NCI-H146 (cell line): ENCODE results near the gene ANKMY1.

Experiments
- DNase-seq: peaks from one replicate; lab custom pipeline; 2025; lab: John Stamatoyannopoulos, UW

ANKMY1 gene

DNA sequence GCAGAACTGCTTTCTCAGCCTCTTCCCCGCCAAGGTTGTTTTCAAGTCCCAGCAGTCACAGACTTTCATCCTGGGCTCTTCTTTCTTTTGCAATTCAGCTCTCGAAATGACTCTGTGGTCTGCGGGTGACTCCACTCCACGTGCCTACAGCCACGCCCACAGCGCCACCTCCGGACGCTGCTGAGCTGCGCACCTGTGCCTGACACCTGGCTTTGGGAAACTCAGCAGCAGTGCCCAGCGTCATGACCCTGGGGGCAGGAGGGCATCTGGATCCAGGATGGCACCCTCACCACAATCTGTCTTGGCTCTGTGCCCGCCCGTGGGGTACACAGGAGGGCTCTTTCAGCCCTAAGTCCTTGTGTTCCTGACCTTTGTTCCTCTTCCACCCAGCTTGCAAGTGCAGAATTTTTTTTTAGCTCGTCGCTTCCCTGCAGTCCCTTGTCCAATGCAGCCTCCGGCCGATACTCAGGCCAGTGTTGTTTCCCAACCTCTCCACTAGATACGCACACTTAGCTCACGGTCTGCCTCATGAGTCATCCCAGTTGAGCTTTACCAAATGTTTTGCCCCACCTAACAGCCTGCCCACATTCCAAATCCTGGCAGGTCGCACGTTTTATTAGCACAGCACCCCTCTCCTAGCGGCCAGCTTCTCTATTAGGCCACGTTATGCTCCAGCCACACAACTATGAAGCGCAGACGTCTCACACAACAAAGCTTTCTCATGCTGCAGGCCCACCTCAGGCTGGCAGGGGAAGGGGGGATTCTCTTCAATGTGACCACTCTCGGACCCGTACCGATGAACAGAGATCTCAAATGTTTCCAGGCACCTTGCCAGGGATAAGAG, 22.2 kb upstream of the ANKMY1 start:
- no peak for DNase-seq

DNA sequence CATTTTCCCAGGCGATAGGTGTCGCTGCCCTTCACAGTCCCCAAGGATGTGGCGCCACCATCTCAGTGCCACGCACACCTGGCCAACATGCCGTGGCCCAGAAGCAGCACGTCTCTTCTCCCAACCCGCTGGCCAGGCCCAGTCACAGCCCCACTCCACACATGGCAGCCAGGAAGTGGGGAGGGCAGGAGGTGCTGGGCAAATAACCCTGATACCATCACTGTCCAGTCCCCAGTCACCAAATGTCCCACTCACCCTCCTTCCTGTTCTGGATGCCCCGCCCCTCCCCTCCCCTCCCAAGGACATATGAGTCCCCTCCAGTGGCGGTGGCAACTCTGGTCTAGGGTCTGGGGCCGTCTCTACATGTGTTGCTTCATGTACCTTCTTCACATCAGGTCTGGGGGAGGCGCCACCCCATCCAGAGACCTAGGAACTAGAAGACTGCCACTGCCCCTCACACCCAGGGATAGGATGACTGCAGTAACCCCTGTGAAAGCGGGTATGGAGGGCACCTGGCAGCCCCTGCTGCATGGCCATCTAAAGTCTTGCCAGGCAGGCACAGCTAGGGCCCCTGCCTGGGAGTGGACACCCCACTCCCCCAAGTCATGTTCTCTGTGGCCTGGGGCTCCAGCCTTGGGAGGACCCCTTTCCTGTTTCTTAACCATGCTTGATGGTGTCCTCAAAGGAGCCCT, 21.4 kb upstream of the ANKMY1 start:
- DNase-seq, result no peak

DNA sequence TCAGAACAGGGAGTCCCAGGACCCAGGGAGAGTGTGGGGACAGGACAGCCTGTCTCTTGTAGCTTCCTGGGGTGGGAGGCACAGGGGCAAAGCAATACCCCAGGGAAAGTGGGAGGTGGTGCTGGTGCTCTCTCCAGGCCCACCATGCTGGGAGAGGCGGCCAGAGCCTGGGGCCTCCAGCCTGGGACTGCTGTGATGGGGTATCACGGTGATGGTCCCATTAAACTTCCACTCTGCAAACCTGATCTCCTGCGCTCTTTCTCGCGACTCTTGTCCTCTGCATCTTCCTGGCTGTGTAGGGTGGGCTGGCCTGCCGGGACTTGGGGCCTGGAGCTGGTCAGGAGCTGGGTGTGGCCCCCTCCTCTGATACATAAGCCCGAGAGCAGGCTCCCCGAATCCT, 20.7 kb upstream of the ANKMY1 start:
- no peak for DNase-seq

DNA sequence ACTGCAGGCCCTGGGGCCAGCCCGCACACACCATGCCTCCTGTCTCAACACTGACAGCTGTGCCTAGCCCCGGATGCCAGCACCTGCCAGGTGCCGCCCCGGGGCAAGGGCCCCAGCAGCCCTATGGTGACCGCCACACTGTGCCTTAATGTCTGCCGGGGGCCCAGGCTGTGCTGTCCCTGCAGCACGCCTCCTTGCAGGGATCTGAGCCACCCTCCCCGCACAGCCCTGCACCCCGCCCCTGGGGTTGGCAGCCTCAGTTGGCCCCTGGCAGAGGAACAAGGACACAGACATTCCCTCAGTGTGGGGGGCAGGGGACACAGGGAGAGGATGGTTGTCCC, 20.3 kb upstream of the ANKMY1 start:
- no peak for DNase-seq

DNA sequence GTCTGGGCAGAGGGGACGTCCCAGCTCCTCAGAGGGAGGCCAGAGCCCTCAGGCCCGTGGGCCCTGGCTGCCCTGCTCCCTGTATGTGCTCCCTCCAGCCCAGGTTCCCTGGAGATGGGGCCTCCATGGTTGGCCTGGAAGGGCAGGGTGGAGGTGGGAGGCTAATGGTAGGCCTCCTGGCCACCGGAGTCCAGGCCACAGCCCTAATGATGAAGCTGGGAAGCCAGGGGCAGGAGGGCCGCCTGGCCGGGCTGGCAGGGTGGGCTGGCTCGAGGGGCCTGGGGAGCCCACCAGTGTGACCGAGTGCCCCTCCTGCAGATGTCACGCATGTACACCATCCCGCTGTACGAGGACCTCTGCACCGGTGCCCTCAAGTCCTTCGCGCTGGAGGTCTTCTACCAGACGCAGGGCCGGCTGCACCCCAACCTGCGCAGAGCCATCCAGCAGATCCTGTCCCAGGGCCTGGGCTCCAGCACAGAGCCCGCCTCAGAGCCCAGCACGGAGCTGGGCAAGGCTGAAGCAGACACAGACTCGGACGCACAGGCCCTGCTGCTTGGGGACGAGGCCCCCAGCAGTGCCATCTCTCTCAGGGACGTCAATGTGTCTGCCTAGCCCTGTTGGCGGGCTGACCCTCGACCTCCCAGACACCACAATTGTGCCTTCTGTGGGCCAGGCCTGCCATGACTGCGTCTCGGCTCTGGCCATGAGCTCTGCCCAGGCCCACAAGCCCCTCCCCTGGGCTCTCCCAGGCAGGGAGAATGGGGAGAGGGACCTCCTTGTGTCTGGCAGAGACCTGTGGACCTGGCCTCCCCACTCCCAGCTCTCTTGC, 19.7 kb upstream of the ANKMY1 start:
- no peak for DNase-seq

DNA sequence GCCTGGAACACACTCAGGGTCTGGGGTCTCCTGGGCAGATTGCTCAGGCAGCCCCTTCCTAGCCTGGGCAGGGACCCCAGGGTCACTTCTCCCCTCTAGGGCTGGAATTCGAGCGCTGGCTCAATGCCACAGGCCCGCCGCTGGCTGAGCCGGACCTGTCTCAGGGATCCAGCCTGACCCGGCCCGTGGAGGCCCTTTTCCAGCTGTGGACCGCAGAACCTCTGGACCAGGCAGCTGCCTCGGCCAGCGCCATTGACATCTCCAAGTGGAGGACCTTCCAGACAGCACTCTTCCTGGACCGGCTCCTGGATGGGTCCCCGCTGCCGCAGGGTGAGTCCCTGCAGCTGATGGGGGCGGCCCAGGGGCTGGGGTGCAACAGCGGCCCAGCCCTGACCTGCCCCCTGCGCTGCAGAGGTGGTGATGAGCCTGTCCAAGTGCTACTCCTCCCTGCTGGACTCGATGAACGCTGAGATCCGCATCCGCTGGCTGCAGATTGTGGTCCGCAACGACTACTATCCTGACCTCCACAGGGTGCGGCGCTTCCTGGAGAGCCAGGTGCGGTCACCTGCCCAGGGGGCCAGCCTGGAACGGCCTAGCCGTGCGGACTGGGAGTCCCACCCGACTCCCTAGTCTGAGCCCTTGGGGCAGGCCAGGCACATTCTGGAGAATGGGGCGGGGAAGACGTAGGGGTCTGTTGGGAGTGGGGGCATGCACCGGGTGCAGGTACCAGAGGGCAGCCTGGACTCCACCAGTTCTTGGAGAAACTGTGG, 18.8 kb upstream of the ANKMY1 start:
- DNase-seq, result no peak

DNA sequence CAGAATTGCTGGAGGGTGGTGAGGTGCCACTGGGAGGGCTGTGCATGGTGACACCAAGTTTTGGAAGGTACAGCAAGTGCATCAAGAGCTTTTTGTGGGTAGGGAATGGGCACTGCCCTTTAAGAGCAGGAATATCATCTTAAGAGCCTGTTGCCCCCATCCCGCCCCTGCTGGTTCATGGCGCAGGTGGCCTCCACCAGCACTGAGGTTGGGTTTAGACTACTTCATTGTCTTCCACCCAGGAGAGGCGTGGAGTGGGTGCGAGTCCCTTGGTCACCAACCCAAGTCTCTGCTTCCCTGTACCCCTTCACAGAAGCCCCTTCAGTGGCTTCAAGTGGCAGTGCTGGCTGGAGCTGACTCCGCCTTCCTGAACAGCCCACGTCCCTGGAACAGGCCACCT, 18.2 kb upstream of the ANKMY1 start:
- DNase-seq, result no peak

DNA sequence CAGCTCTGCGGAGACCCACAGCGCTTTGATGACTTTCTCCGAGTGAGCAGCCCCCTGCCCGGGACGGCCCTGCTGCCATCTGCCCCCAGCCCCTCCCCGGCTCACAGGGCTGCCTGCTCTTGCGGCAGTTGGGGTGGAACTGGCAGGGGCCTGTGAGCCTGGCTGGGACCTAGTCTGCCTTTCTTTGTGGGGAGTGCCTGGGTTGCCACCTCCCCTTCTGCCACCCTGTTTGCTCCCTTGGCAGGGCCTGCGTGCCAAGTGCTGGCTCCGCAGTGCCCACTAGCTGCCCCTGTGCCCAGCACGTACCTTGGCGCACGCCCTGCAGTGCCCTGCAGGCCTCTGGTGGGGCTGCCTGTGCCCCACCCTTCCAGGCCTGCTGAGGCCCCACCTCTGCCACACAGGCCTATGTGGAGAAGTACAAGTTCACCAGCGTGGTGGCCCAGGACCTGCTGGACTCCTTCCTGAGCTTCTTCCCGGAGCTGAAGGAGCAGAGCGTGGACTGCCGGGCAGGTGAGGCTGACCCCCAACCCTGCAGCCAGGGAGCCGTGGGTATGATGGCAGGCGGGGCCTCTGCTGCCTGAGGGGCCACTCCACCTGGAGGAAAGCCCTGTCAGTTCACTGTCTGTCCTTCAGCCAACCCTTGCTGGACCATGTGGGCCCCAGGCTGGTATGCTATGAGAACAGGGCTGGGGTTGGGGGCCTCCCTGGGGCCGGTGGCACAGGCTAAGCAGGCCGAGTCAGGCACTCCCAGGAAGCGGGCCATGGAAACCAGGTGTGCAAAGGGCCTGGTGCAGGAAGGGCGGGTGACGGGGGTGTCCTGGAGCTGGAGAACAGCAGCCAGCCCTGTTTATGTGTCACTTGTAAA, 17.5 kb upstream of the ANKMY1 start:
- DNase-seq, result no peak

DNA sequence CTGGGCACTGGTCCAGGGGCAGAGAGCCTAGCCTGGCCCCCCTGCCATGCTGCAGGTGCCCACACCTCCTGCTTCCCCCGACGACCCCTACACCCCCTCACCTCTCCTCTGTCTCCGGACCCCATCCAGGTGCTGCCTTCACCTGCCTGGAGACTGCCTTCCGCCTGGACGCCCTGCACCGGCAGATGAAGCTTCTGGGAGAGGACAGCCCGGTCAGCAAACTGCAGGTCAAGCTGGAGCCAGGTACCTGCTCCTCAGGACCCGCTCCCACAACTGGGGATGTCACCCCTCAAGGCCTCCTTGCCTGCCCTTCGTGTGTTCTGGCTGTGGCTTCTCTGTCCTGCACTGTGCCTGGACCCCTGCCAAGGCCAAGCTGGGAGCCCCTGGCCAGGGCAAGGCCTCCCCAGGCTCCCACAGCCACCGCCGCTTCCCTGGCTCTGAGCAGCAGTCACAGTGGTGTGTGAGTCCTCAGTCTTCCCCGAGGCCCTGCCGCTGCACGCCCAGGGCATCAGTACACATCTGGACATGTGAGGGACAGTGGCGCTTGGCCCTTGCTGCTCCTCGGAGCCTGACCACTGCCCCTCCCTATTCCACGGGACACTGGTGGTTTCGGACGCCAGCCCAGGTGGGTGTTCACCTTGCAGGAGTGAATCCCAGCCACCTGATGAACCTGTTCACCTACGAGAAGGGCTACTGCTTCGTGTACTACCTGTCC, 16.8 kb upstream of the ANKMY1 start:
- DNase-seq, result no peak

DNA sequence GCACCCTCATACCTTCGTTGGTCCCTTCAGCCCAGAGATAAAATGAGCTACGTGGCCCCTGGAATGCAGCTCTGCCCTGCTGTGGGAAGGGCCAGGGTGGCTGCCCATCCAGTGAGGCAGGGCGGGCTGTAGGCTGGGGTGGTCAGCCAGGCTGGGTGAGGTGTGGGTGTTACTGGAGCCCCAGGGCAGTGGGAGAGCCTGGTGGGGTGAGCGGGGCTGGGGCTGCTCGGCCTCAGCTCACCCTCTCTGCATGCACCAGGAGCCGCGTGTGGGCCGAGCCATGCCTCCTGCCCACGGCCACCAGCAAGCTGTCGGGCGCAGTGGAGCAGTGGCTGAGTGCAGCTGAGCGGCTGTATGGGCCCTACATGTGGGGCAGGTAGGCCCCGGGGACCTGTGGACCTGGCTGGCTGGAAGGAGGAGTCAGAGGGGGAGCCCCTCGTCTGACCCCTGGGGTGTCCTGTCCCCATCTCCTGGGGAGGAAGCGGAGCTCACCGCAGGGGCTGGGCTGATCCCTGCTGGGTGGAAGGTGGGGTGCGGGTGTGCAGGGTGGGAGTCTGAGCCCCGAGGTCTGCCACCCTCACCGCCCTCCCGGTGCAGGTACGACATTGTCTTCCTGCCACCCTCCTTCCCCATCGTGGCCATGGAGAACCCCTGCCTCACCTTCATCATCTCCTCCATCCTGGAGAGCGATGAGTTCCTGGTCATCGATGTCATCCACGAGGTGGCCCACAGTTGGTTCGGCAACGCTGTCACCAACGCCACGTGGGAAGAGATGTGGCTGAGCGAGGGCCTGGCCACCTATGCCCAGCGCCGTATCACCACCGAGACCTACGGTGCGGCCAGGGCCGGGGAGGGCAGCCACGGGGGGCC, 16.0 kb upstream of the ANKMY1 start:
- no peak for DNase-seq

DNA sequence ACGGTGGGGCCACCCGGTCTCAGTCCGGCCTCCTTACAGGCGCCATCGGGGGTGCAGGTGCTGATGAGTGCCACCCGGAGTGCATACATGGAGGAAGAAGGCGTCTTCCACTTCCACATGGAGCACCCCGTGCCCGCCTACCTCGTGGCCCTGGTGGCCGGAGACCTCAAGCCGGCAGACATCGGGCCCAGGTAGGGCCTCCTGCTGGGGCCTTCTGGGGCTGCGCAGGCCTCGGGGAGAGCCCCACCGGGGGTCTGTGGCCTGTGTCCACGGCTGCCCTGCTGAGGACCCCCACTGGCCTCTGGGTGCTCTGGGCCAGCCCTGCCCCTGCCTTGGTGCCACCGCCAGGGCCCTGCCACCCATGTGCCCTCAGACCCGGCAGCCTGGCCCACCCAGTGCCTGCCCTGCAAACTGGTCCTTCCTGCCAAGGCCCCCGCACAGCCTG, 15.3 kb upstream of the ANKMY1 start:
- no peak for DNase-seq

DNA sequence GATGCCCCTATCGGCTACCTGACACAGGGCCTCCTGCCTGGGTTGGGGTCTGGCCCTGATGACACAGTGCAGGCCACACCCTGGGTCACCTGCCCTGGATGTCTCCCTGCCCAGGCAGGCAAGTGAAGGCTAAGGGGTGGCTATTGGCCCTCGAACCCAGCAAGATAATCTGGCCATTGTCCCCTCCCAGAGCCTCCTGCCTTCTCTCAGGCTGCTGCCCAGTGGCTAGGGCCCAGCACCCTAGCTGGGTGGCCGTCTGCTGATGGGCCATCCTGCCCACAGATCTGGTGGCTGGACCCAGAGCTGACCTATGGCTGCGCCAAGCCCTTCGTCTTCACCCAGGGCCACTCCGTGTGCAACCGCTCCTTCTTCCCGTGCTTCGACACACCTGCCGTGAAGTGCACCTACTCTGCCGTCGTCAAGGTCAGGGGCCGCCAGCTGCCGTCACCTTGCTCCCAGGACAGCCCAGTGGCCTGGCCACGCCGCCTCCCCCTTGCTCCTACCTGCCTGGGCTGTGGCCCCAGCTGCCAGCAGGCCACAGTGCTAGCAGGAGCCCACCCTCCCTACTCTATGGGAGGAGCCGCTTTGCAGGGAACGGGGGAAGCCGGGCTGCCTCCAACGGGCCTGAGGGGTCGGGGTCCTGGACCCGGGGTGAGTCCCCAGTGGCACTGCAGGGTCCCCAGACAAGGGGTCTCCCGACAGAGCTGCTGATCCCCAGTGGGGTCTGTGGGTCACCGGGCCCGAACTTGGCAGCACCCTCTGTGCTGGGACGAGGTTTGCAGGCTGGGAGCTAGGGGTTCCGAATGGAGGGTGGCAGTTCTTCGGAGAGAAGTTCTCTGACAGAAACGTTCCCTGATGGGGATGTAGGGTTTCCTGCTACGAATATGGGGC, 14.6 kb upstream of the ANKMY1 start:
- DNase-seq, result no peak

DNA sequence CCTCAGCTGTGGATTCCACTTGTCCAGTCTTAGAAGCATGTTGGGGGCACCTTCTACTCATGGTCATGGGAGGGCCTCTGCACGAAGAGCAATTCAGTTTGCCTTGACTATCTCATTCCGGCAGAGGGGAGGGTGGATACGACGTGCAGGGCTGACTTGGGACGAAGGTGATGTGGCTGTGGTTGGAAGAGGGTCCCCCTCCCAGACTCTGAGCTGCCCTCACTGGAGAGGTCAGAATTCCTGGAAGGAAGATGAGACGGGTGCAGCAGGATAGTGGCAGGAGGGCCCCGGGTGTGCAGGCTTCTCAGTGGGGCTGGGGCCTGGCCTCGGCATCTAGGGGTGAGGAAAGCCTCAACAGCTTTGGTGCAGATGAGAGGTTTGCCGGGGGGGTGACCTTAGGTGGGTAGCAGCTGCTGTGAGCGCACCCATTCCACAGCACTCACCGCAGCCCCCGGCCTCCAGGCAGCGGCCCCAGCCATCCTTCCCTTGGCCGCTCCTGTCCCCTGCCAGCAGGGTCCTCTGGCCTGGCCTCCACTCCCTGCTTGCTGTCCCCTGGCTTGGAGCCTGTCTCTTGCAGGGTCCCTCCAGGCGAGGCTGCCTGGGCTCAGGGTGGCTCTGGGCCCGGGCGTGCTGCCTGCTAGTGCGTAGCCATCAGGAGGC, 13.7 kb upstream of the ANKMY1 start:
- DNase-seq, result no peak

DNA sequence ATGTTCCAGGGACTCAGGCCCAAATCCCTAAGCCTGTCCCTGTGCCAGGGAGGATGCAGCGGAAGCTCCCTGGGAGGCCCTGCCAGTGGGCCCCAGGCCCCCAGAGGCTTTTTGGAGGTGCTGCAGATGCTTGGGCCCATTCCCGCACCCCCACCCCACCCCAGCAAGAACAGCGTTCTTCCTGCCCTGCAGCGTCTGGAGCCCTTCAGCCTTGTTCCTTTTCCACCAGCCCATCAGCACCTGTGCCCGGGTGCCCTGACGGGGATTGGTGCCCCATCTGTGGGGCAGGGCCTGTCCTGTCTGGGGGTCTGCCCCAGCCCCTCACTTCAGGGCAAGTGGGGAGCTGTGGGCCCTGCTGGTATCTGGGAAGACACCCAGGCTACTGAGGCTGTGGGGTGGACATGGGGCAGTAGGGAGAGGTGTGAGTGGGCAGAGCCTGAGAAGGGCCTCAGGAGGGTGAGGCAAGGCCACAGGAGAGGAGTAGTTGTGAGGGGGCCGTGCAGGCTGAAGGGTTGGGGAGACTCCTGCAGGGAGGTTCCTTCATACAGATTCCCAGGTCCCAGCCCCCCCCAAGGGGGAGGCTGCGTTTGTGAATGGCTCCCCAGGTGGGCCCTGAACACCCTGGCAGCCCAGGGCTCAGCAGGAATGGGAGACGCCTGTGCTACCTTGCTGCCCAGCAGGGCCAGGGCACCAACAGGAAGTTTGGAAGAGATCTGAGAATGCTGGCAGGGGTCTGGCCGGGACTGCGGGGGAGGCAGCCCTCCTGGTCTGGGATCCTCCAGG, 12.9 kb upstream of the ANKMY1 start:
- DNase-seq, result no peak

DNA sequence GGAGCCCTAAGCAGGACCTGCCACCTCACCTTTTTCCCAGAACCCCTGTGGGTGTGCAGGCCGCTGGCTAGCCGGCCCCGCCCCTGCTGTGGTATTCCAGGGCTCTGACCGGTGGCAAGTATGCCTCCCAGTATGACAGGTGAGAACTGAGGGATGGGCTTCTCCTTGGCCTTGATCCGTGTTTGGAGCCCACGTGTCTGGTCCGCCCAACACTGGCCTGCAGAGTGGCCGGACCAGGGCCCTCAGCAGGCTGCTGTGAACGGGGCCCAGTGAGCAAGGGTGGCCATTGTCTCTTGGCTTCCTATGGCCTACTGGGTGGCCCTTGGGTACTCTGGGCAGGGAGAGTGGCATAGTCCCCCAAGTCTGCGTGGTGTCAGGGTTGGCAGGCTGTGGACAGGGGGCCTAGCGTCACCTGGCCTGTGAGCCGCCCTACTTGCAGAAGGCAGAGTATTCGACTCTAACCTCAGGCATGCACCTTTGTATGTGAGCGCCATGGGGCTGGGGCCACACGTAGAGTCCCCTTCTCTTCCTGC, 12.3 kb upstream of the ANKMY1 start:
- DNase-seq, result no peak

DNA sequence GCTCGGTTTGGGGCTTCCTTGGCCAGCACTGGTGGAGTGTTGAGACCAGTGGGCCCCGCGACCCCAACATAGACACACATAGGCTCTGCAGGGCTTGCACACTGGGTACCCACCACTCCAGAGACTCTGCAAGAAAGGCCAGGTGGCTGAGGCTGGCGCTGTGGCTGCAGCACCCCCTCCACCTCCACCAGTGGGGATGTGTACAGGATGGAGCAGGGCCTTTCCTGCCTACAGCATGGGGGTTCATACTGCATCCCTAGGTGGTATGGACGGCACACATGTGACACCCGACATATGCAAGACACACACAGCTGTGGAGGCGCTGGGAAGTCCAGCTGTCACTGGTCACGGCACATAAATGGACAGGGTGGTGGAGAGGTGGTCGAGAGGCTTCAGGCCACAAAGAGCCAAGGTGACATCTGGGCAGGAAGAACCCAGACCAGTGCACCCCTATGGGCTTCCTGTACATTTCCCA, 11.8 kb upstream of the ANKMY1 start:
- DNase-seq, result no peak
